HepG2 (cell line): ENCODE measurements around the gene NUP58. TPM values are rescaled to one million over a fixed set of nuclear protein-coding genes. Genes with fewer than 3 reads are reported as not detected.
A peak's percentile ranks its signal among the peaks of the same experiment; 100 is the strongest.

Experiments
- AGO1 ChIP-seq: fragments of 200-400 bp; formaldehyde crosslinking; IDR thresholded peaks from 2 replicates; pipeline ENCODE4 v1.6.1; 2017; ENCODE audit warnings: mild to moderate bottlenecking, low read depth, low read length, moderate library complexity; ENCODE audit not compliant: poor library complexity, severe bottlenecking
- HIVEP1 ChIP-seq: sonication (generic); formaldehyde crosslinking; IDR thresholded peaks from 2 replicates; pipeline ENCODE4 v1.4.0; 2020; ENCODE audit warnings: mild to moderate bottlenecking, missing genetic modification reagents
- MEIS2 ChIP-seq: sonication (generic); formaldehyde crosslinking; IDR thresholded peaks from 2 replicates; pipeline ENCODE4 v1.9.0; 2021; ENCODE audit warnings: mild to moderate bottlenecking, missing genetic modification reagents
- MZF1 ChIP-seq: sonication (generic); formaldehyde crosslinking; IDR thresholded peaks from 2 replicates; pipeline ENCODE4 v1.8.1; 2023; ENCODE audit warnings: mild to moderate bottlenecking, missing genetic modification reagents, borderline replicate concordance
- NAIF1 ChIP-seq: sonication (generic); formaldehyde crosslinking; IDR thresholded peaks from 2 replicates; pipeline ENCODE4 v1.5.0; 2020; ENCODE audit warnings: mild to moderate bottlenecking, missing genetic modification reagents, borderline replicate concordance
- NFATC3 ChIP-seq: sonication (generic); formaldehyde crosslinking; IDR thresholded peaks from 2 replicates; pipeline ENCODE4 v1.5.1; 2020; ENCODE audit warnings: mild to moderate bottlenecking, missing genetic modification reagents
- POLR2A ChIP-seq, 2 experiments: IDR thresholded peaks; 2 replicates each; pipeline ENCODE4 v1.6.1; 2011; ENCODE audit warnings: low read depth in 2 of 2, low read length in 2 of 2, mild to moderate bottlenecking in 1 of 2, moderate library complexity in 1 of 2; ENCODE audit not compliant: insufficient read depth in 1 of 2
- PRDM4 ChIP-seq: sonication (generic); formaldehyde crosslinking; IDR thresholded peaks from 2 replicates; pipeline ENCODE4 v1.9.0; 2021; ENCODE audit warnings: missing genetic modification reagents, borderline replicate concordance
- RXRA ChIP-seq: sonication (generic); formaldehyde crosslinking; IDR thresholded peaks from 2 replicates; pipeline ENCODE4 v1.5.1; 2020; ENCODE audit warnings: missing genetic modification reagents
- SAP130 ChIP-seq: IDR thresholded peaks from 2 replicates; pipeline ENCODE4 v1.6.1; 2016; ENCODE audit warnings: low read depth
- SMC3 ChIP-seq: IDR thresholded peaks from 2 replicates; pipeline ENCODE4 v1.6.1; 2011; ENCODE audit warnings: low read length, improper control_type of control experiment
- SMYD3 ChIP-seq: sonication (generic); formaldehyde crosslinking; IDR thresholded peaks from 2 replicates; pipeline ENCODE4 v1.8.1; 2023; ENCODE audit warnings: mild to moderate bottlenecking, missing genetic modification reagents
- TFE3 ChIP-seq: IDR thresholded peaks from 2 replicates; pipeline ENCODE4 v1.6.1; 2016
- ZBTB8A ChIP-seq: sonication (generic); formaldehyde crosslinking; IDR thresholded peaks from 2 replicates; pipeline ENCODE4 v1.4.0; 2020; ENCODE audit warnings: mild to moderate bottlenecking, low read depth, missing genetic modification reagents, borderline replicate concordance
- ZNF124 ChIP-seq: sonication (generic); formaldehyde crosslinking; IDR thresholded peaks from 2 replicates; pipeline ENCODE4 v1.4.0; 2020; ENCODE audit warnings: missing genetic modification reagents
- ZNF33B ChIP-seq: sonication (generic); formaldehyde crosslinking; IDR thresholded peaks from 2 replicates; pipeline ENCODE4 v1.5.1; 2020; ENCODE audit warnings: mild to moderate bottlenecking, missing genetic modification reagents
- ZNF367 ChIP-seq: sonication (generic); formaldehyde crosslinking; IDR thresholded peaks from 2 replicates; pipeline ENCODE4 v1.4.0; 2020; ENCODE audit warnings: missing genetic modification reagents, borderline replicate concordance
- ZNF619 ChIP-seq: sonication (generic); formaldehyde crosslinking; IDR thresholded peaks from 2 replicates; pipeline ENCODE4 v1.4.0; 2020; ENCODE audit warnings: mild to moderate bottlenecking, missing genetic modification reagents
- ZNF878 ChIP-seq: sonication (generic); formaldehyde crosslinking; IDR thresholded peaks from 2 replicates; pipeline ENCODE4 v1.8.1; 2023; ENCODE audit warnings: mild to moderate bottlenecking, missing genetic modification reagents, moderate library complexity
- polyA plus RNA-seq, 8 experiments: library from polyadenylated mRNA; depleted of rRNA in 3 of 8; stranded (reverse) in 7 of 8; unstranded in 1 of 8; fragments of >200 nt; fragmentation: Illumina TruSeq in 4 of 8; extraction: Trizol in 4 of 8; gene quantifications; 2 replicates each; pipeline versions ENCODE4 v1.2.1 to v1.2.3, GENCODE V29; 2011 to 2016; ENCODE audit warnings: low read depth in 4 of 8, missing spikeins in 1 of 8, mixed read lengths in 1 of 8; ENCODE audit not compliant: insufficient read depth in 1 of 8
- total RNA-seq, 5 experiments: library from RNA; depleted of rRNA; stranded (reverse); fragments of >200 nt; fragmentation: Illumina TruSeq; extraction: Trizol; gene quantifications; 2 replicates each; pipeline ENCODE4 v1.2.3, GENCODE V29; 2016; ENCODE audit warnings: low read depth in 1 of 5
- TF ChIP-seq, protein P1 (sequence below): sonication (generic); formaldehyde crosslinking; IDR thresholded peaks from 2 replicates; pipeline ENCODE4 v1.5.1; 2020; ENCODE audit warnings: missing genetic modification reagents, mild to moderate bottlenecking, borderline replicate concordance
- TF ChIP-seq, protein P2 (sequence below): IDR thresholded peaks from 2 replicates; pipeline ENCODE4 v1.6.1; 2016; ENCODE audit warnings: mild to moderate bottlenecking

NUP58 gene
- total and polyA plus RNA-seq, 2 of the 13 experiments (the other 11 are each of a cell fraction or from before 2014, with no cell fraction given), result 45.4 to 46.5 TPM

- TF ChIP-seq, protein P1, sequence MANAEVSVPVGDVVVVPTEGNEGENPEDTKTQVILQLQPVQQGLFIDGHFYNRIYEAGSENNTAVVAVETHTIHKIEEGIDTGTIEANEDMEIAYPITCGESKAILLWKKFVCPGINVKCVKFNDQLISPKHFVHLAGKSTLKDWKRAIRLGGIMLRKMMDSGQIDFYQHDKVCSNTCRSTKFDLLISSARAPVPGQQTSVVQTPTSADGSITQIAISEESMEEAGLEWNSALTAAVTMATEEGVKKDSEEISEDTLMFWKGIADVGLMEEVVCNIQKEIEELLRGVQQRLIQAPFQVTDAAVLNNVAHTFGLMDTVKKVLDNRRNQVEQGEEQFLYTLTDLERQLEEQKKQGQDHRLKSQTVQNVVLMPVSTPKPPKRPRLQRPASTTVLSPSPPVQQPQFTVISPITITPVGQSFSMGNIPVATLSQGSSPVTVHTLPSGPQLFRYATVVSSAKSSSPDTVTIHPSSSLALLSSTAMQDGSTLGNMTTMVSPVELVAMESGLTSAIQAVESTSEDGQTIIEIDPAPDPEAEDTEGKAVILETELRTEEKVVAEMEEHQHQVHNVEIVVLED, result peak; percentile 99
- TF ChIP-seq ZNF33B (CRISPR knock-in tag), result no peak
- no peak for TF ChIP-seq ZNF367 (CRISPR knock-in tag)
- TF ChIP-seq ZBTB8A (CRISPR knock-in tag), result no peak
- TF ChIP-seq NFATC3 (CRISPR knock-in tag), result no peak
- TF ChIP-seq MEIS2 (CRISPR knock-in tag), result 0 out of 2 replicates have a peak, but pooled peaks have one; percentile 31
- TF ChIP-seq SMC3, result no peak
- TF ChIP-seq ZNF878 (CRISPR knock-in tag), result no peak
- TF ChIP-seq MZF1 (CRISPR knock-in tag), result no peak
- TF ChIP-seq TFE3, result 0 out of 2 replicates have a peak, but pooled peaks have one; percentile 48
- TF ChIP-seq AGO1, result no peak
- no peak; the same call in 1 of the 2 replicates for TF ChIP-seq ZNF124 (CRISPR knock-in tag)
- TF ChIP-seq, protein P2, sequence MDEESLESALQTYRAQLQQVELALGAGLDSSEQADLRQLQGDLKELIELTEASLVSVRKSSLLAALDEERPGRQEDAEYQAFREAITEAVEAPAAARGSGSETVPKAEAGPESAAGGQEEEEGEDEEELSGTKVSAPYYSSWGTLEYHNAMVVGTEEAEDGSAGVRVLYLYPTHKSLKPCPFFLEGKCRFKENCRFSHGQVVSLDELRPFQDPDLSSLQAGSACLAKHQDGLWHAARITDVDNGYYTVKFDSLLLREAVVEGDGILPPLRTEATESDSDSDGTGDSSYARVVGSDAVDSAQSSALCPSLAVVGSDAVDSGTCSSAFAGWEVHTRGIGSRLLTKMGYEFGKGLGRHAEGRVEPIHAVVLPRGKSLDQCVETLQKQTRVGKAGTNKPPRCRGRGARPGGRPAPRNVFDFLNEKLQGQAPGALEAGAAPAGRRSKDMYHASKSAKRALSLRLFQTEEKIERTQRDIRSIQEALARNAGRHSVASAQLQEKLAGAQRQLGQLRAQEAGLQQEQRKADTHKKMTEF (CRISPR knock-in tag), result peak; percentile 72; the same call in 1 of the 2 replicates
- no peak for TF ChIP-seq NAIF1 (CRISPR knock-in tag)
- TF ChIP-seq ZNF619 (CRISPR knock-in tag), result peak; percentile 66; the same call in 1 of the 2 replicates
- no peak for TF ChIP-seq RXRA
- TF ChIP-seq PRDM4 (CRISPR knock-in tag), result no peak
- no peak for TF ChIP-seq SMYD3 (CRISPR knock-in tag)
- peak; percentile 87 for TF ChIP-seq POLR2A (IDR thresholded peaks at IDR 0.05; ENCODE audit: insufficient read depth in 1 of 2, low read depth in 2 of 2, low read length in 2 of 2)
- peak; percentile 90 for TF ChIP-seq SAP130 (CRISPR knock-in tag)
- TF ChIP-seq HIVEP1 (CRISPR knock-in tag), result peak; percentile 52; the same call in 1 of the 2 replicates
These were observed at the start of gene NUP58 (continued) for GRCh38 chr13:25301347-25302113.
